Measurements from ENCODE around the gene SRPRA.

SRPRA gene

GRCh38 chr11:126231725-126232459, 36.8 kb downstream of the SRPRA start:
- DNase-seq (ENCODE audit: low read depth in 2 of 3, low spot score in 2 of 3) = no peak

GRCh38 chr11:126229858-126230540, 38.7 kb downstream of the SRPRA start:
- no peak for DNase-seq (ENCODE audit: low read depth in 2 of 3, low spot score in 2 of 3)

GRCh38 chr11:126226334-126227084, 42.2 kb downstream of the SRPRA start:
- DNase-seq (ENCODE audit: low read depth in 2 of 3, low spot score in 2 of 3) = no peak

GRCh38 chr11:126225295-126225665, 43.4 kb downstream of the SRPRA start:
- no peak for DNase-seq (ENCODE audit: low read depth in 2 of 3, low spot score in 2 of 3)

- DNase-seq (ENCODE audit: low read depth in 2 of 3, low spot score in 2 of 3) = no peak
Measured at GRCh38 chr11:126224647-126225294, 43.9 kb downstream of the SRPRA start.

GRCh38 chr11:126219547-126219946, 49.1 kb downstream of the SRPRA start:
- no peak for DNase-seq (ENCODE audit: low read depth in 2 of 3, low spot score in 2 of 3)

GRCh38 chr11:126217491-126217890, 51.2 kb downstream of the SRPRA start:
- DNase-seq (ENCODE audit: low read depth in 2 of 3, low spot score in 2 of 3) = no peak

GRCh38 chr11:126216526-126217305, 52.0 kb downstream of the SRPRA start:
- no peak for DNase-seq (ENCODE audit: low read depth in 2 of 3, low spot score in 2 of 3)

- DNase-seq (ENCODE audit: low read depth in 2 of 3, low spot score in 2 of 3) = no peak
Measured at GRCh38 chr11:126214841-126215240, 53.9 kb downstream of the SRPRA start.

GRCh38 chr11:126214441-126214840, 54.3 kb downstream of the SRPRA start:
- DNase-seq (ENCODE audit: low read depth in 2 of 3, low spot score in 2 of 3) = no peak

Measured in activated CD8-positive, alpha-beta memory T cell treated with anti-CD3 and anti-CD28 coated beads for 48 hours (primary cell).